Karpas-422 (cell line): ENCODE results near the gene MARCO. TPM values are rescaled to one million over a fixed set of nuclear protein-coding genes. Genes with fewer than 3 reads are reported as not detected.
"Not testable (repeated sequence)": the region's sequence is repeated elsewhere in the genome, so short reads cannot be mapped to it uniquely, and the experiment has no call there.

Source experiments
- DNase-seq: peaks from one replicate; pipeline ENCODE4 v3.0.0-alpha.2; 2015
- H2AFZ ChIP-seq: fragments of 200-600 bp; sonication (generic); 2 replicates; pipeline ENCODE4 v1.6.1; 2014; ENCODE audit warnings: antibody characterized with exemption, low read length, mixed read lengths
- H3K27ac ChIP-seq: fragments of 200-600 bp; sonication (generic); 2 replicates; pipeline ENCODE4 v1.5.1; 2014; ENCODE audit warnings: mild to moderate bottlenecking, low read length, moderate library complexity
- H3K27me3 ChIP-seq: fragments of 200-600 bp; sonication (generic); 2 replicates; pipeline ENCODE4 v1.6.1; 2014; ENCODE audit warnings: low read length, mixed read lengths
- H3K36me3 ChIP-seq: fragments of 200-600 bp; sonication (generic); 2 replicates; pipeline ENCODE4 v1.6.1; 2014; ENCODE audit warnings: low read length, mixed read lengths; ENCODE audit not compliant: insufficient read depth
- H3K4me1 ChIP-seq: fragments of 200-600 bp; sonication (generic); 2 replicates; pipeline ENCODE4 v1.6.1; 2014; ENCODE audit warnings: mild to moderate bottlenecking, low read length, mixed read lengths
- H3K4me2 ChIP-seq: fragments of 200-600 bp; sonication (generic); 2 replicates; pipeline ENCODE4 v1.6.1; 2014; ENCODE audit warnings: low read length, low read depth, mild to moderate bottlenecking; ENCODE audit not compliant: poor library complexity, severe bottlenecking
- H3K4me3 ChIP-seq: fragments of 200-600 bp; sonication (generic); 2 replicates; pipeline ENCODE4 v1.5.1; 2014; ENCODE audit warnings: mild to moderate bottlenecking, antibody characterized with exemption, low read length, mixed read lengths
- H3K79me2 ChIP-seq: fragments of 200-600 bp; sonication (generic); 2 replicates; pipeline ENCODE4 v1.6.1; 2014; ENCODE audit warnings: mild to moderate bottlenecking, low read length, mixed read lengths
- H3K9ac ChIP-seq: fragments of 200-600 bp; sonication (generic); 2 replicates; pipeline ENCODE4 v1.6.0; 2014; ENCODE audit warnings: low read length
- H3K9me2 ChIP-seq: fragments of 200-600 bp; sonication (generic), shearing (Covaris generic); replicated peaks from 2 replicates; pipeline ENCODE4 v1.6.0; 2014; ENCODE audit warnings: mild to moderate bottlenecking, low read length, moderate library complexity; ENCODE audit not compliant: insufficient read depth
- H3K9me3 ChIP-seq: fragments of 300-700, 200-600 bp; sonication (generic); 2 replicates; pipeline ENCODE4 v1.6.1; 2014; ENCODE audit warnings: low read length, mixed read lengths
- H4K20me1 ChIP-seq: fragments of 200-600 bp; sonication (generic); 2 replicates; pipeline ENCODE4 v1.6.1; 2014; ENCODE audit warnings: mild to moderate bottlenecking, antibody characterized with exemption, low read length, low read depth; ENCODE audit not compliant: insufficient read depth
- total RNA-seq: library from RNA; depleted of rRNA; stranded (reverse); fragments of >200 nt; shearing (Covaris generic); gene quantifications from 2 replicates; pipeline ENCODE4 v1.2.3, GENCODE V29; 2014; ENCODE audit warnings: low replicate concordance

MARCO gene
- total RNA-seq, 1 experiment from 2014 or later: not detected

DNA sequence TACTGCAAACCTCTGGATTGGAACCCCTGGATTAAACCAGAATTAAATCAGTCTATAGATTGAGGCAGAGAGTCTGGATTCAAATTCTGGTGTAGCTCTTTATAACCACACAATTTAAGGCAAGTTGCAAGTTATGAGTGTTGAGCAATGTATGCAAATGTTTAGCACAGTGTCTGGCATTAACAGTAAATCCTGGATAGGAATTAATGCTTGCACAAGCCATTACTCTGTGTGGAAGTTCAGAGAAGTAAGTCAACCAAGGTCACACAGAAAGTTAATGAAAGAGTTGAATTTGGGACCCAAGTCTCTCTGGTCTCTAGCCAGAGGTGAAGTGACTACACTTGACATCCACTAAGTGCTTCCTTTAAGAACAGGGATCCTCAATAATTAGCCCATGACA, 2.0 kb upstream of the MARCO start:
- no peak overlapping the region for H2AFZ ChIP-seq
- no peak overlapping the region for H3K9ac ChIP-seq
- H3K27me3 ChIP-seq: no peaks in the 10 kb centered on the region

GRCh38 chr2:118940486-118941120, 1.4 kb upstream of the MARCO start:
- Histone ChIP-seq H3K27ac (no peak overlapping the region), H3K27me3 (no peaks in the 10 kb centered on the region), H3K9me2 (no peaks in the 10 kb centered on the region), H3K9ac (no peak overlapping the region), H3K4me3 (no peak overlapping the region), H3K4me2 (no peak overlapping the region), H3K36me3 (no peaks in the 10 kb centered on the region), H3K9me3 (no peaks in the 10 kb centered on the region), H2AFZ (no peak overlapping the region), H3K4me1 (no peaks in the 10 kb centered on the region), H4K20me1 (no peaks in the 10 kb centered on the region), H3K79me2 (no peaks in the 10 kb centered on the region)
- DNase-seq: no peak

More for the DNA sequence above, 2.0 kb upstream of the MARCO start:
- H3K4me1 ChIP-seq: no peaks in the 10 kb centered on the region
- no peak overlapping the region for H3K27ac ChIP-seq
- H3K4me2 ChIP-seq: no peak overlapping the region
- no peak overlapping the region for H3K4me3 ChIP-seq
- no peaks in the 10 kb centered on the region for H3K36me3 ChIP-seq
- H3K9me2 ChIP-seq: no peaks in the 10 kb centered on the region
- DNase-seq: no peak
- H4K20me1 ChIP-seq: no peaks in the 10 kb centered on the region
- no peaks in the 10 kb centered on the region for H3K9me3 ChIP-seq
- H3K79me2 ChIP-seq: no peaks in the 10 kb centered on the region

DNA sequence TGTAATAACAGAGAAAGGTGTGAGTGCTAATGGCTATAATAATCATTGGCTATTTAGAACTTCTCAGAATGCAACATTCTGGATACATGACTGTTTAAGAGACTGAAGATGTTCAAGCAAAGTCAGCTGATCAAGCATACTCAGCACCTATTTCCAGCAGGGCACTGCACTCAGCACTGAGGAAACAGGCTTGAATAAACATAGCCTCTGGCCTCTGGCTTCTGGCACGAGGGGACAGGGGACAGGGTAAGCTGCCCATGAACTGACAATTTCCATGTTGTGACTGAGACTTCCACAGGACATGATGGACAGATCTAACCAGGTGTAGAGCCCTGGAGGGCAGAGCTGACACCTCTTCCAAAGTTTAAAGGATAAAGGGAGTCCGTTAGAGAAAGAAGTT, 1.3 kb downstream of the MARCO start:
- H3K79me2 ChIP-seq: no peaks in the 10 kb centered on the region
- no peak overlapping the region for H3K4me3 ChIP-seq
- no peaks in the 10 kb centered on the region for H3K36me3 ChIP-seq
- DNase-seq: no peak
- H3K9me2 ChIP-seq: no peaks in the 10 kb centered on the region
- no peak overlapping the region for H3K27ac ChIP-seq
- H3K27me3 ChIP-seq: no peaks in the 10 kb centered on the region
- H3K4me2 ChIP-seq: no peak overlapping the region
- no peaks in the 10 kb centered on the region for H4K20me1 ChIP-seq
- no peak overlapping the region for H3K9ac ChIP-seq
- H3K9me3 ChIP-seq: no peaks in the 10 kb centered on the region
- no peak overlapping the region for H2AFZ ChIP-seq
- H3K4me1 ChIP-seq: no peaks in the 10 kb centered on the region

DNA sequence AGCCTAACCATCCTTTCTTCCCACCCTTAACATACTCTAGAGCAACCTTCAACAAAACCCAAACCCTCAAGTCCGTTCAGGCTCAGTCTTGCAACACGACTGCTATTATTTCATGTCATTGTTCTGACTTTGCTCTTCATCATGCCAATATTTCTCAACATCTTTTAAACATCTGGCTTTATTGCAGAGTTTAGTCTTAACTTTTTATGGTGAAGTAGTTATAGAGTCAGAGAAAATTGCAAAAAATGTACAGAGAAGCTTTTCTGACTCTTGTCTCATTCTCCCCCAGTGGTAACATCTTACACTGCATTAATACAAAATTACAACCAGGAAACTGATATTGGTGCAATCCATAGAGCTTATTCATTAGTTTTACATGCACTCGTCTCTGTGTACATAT, 3.9 kb downstream of the MARCO start:
- Histone ChIP-seq H3K79me2 (no peaks in the 10 kb centered on the region), H3K27me3 (no peaks in the 10 kb centered on the region), H3K4me3 (no peak overlapping the region), H3K27ac (no peak overlapping the region), H3K36me3 (no peaks in the 10 kb centered on the region), H3K9me3 (no peaks in the 10 kb centered on the region), H3K9me2 (no peaks in the 10 kb centered on the region), H3K4me2 (no peak overlapping the region), H4K20me1 (no peaks in the 10 kb centered on the region), H2AFZ (no peak overlapping the region), H3K4me1 (no peaks in the 10 kb centered on the region), H3K9ac (no peak overlapping the region)
- DNase-seq: no peak

DNA sequence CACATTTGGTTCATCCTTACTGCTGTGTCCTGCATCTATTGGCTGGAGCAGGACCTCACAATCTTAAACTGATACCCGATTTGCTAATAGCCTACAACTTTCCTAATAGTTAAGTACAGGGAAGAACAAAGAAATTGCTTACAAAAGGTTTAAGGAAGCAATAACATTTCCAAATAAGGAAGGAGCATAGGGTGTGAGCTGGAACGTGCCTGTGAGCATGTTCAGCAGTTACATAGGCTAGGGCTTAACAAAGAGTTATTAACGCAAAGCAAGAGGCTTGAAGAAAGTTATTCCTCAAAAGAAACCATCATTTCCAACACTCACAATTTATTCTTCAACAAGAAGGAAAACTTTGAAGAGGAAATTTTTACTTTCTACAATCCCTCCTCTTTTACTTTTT, 6.3 kb downstream of the MARCO start:
- H4K20me1 ChIP-seq, H3K9ac ChIP-seq, H3K79me2 ChIP-seq, H2AFZ ChIP-seq, H3K36me3 ChIP-seq, H3K4me3 ChIP-seq, H3K9me3 ChIP-seq, H3K27me3 ChIP-seq, DNase-seq, H3K4me1 ChIP-seq, H3K27ac ChIP-seq, H3K4me2 ChIP-seq, H3K9me2 ChIP-seq: not testable (repeated sequence)

DNA sequence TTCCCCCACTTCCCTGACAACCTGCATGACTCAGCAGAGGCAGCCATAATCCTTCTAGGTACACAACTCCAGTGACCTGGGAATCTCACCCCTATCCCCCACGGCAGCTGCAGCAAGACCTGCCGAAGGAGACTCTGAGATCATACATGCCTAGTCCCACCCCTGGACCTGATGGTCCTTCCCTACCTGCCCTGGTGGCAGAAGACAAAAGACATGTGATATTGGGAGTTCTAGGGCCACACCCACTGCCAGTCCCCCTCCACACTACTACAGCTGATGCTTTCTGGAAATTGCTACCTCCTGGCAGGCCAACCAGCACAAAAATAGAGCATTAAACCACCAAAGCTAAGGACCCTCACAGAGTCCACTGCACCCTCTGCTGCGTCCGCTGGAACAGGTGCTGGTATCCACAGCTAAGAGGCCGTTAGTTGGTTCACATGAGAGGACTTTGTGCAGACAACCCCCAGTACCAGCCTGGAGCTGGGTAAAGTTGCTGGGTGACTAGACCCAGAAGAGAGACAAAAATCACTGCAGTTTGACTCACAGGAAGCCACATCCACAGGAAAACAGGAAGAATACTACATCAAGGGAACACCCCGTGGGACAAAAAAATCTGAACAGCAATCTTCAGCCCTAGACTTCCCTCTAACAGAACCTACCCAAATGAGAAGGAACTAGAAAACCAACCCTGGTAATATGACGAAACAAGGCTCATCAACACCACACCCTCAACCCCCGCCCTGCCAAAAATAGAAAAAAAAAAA, 12.5 kb downstream of the MARCO start:
- H3K27ac ChIP-seq: no peak overlapping the region
- no peaks in the 10 kb centered on the region for H3K4me1 ChIP-seq
- no peaks in the 10 kb centered on the region for H3K79me2 ChIP-seq
- H3K4me3 ChIP-seq: no peak overlapping the region
- H3K9ac ChIP-seq: no peak overlapping the region
- H4K20me1 ChIP-seq: no peaks in the 10 kb centered on the region
- H2AFZ ChIP-seq: no peak overlapping the region
- no peak overlapping the region for H3K4me2 ChIP-seq
- no peak for DNase-seq
- no peaks in the 10 kb centered on the region for H3K9me3 ChIP-seq
- no peaks in the 10 kb centered on the region for H3K36me3 ChIP-seq
- no peaks in the 10 kb centered on the region for H3K27me3 ChIP-seq
- H3K9me2 ChIP-seq: no peaks in the 10 kb centered on the region

DNA sequence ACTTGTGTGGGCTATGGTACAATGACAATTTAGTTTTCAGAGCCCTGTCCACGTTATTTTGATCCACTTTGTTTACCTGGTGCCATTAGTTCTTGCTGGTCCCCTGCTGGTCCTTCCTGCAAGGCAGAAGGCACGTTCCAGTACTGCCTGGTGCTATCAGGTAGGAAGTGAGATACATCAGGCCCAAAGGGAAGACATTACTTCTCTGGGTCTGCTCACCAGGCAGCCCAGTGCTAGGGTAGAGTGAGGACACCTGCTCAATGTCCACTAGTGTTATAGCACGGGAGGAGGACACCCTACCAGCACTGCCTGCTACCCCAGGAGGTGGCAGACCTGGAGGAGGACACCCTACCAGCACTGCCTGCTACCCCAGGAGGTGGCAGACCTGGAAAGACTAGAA, 23.7 kb downstream of the MARCO start:
- Histone ChIP-seq H3K27ac (no peak overlapping the region), H2AFZ (no peak overlapping the region), H3K4me1 (no peaks in the 10 kb centered on the region), H4K20me1 (no peaks in the 10 kb centered on the region), H3K9ac (no peak overlapping the region), H3K27me3 (no peaks in the 10 kb centered on the region), H3K9me3 (no peaks in the 10 kb centered on the region), H3K36me3 (no peaks in the 10 kb centered on the region), H3K79me2 (no peaks in the 10 kb centered on the region), H3K4me3 (no peak overlapping the region), H3K4me2 (no peak overlapping the region), H3K9me2 (no peaks in the 10 kb centered on the region)
- no peak for DNase-seq

- no peaks in the 10 kb centered on the region for H4K20me1 ChIP-seq
These were observed 25.3 kb downstream of the MARCO start for GRCh38 chr2:118967124-118967880.

More at GRCh38 chr2:118967124-118967880, 25.3 kb downstream of the MARCO start:
- H3K9ac ChIP-seq: no peak overlapping the region
- H3K27ac ChIP-seq: no peak overlapping the region
- no peaks in the 10 kb centered on the region for H3K4me1 ChIP-seq
- H3K4me3 ChIP-seq: no peak overlapping the region
- no peak for DNase-seq
- no peaks in the 10 kb centered on the region for H3K9me2 ChIP-seq
- no peak overlapping the region for H2AFZ ChIP-seq
- no peaks in the 10 kb centered on the region for H3K27me3 ChIP-seq
- H3K36me3 ChIP-seq: no peaks in the 10 kb centered on the region
- no peaks in the 10 kb centered on the region for H3K79me2 ChIP-seq
- no peak overlapping the region for H3K4me2 ChIP-seq
- no peaks in the 10 kb centered on the region for H3K9me3 ChIP-seq
